NCI-H2107 (cell line): ENCODE measurements around the gene RPRD1B.
A peak's percentile ranks its signal among the peaks of the same experiment; 100 is the strongest.

Experiments used
- DNase-seq: peaks from one replicate; lab custom pipeline; 2025; lab: John Stamatoyannopoulos, UW

The RPRD1B gene

GRCh38 chr20:38036366-38036765 is 2.8 kb downstream of the RPRD1B start:
- DNase-seq, result no peak

GRCh38 chr20:38040276-38040675 is 6.7 kb downstream of the RPRD1B start:
- DNase-seq, result no peak

- DNase-seq, result no peak
These were observed 10.2 kb downstream of the RPRD1B start for GRCh38 chr20:38043512-38044300.

GRCh38 chr20:38044685-38045084 is 11.1 kb downstream of the RPRD1B start:
- no peak for DNase-seq

- DNase-seq, result no peak
These were observed 13.0 kb downstream of the RPRD1B start for GRCh38 chr20:38046572-38046971.

GRCh38 chr20:38049800-38050199 is 16.3 kb downstream of the RPRD1B start:
- DNase-seq, result no peak

- no peak for DNase-seq
These were observed 17.1 kb downstream of the RPRD1B start for GRCh38 chr20:38050686-38051085.

GRCh38 chr20:38052870-38053269 is 19.3 kb downstream of the RPRD1B start:
- DNase-seq, result no peak

- no peak for DNase-seq
These were observed 21.1 kb downstream of the RPRD1B start for GRCh38 chr20:38054647-38055046.

- DNase-seq, result no peak
These were observed 21.7 kb downstream of the RPRD1B start for GRCh38 chr20:38055294-38055693.

GRCh38 chr20:38055848-38056247 is 22.3 kb downstream of the RPRD1B start:
- DNase-seq, result no peak

GRCh38 chr20:38057351-38057972 is 23.9 kb downstream of the RPRD1B start:
- DNase-seq, result peak; percentile 32

- DNase-seq, result no peak
These were observed 26.3 kb downstream of the RPRD1B start for GRCh38 chr20:38059832-38060231.

- DNase-seq, result no peak
These were observed 27.0 kb downstream of the RPRD1B start for GRCh38 chr20:38060536-38060935.

- no peak for DNase-seq
These were observed 27.6 kb downstream of the RPRD1B start for GRCh38 chr20:38061109-38061508.

- no peak for DNase-seq
These were observed 29.3 kb downstream of the RPRD1B start for GRCh38 chr20:38062890-38063289.

- no peak for DNase-seq
These were observed 30.5 kb downstream of the RPRD1B start for GRCh38 chr20:38063911-38064530.

GRCh38 chr20:38065764-38066375 is 32.3 kb downstream of the RPRD1B start:
- DNase-seq, result no peak

GRCh38 chr20:38066969-38067716 is 33.6 kb downstream of the RPRD1B start:
- DNase-seq, result no peak

GRCh38 chr20:38067717-38068365 is 34.3 kb downstream of the RPRD1B start:
- DNase-seq, result no peak

- no peak for DNase-seq
These were observed 39.4 kb downstream of the RPRD1B start for GRCh38 chr20:38072898-38073297.
